IPS-NIHi11 (cell line): Measurements from ENCODE around the gene GPS1.
A peak's percentile ranks its signal among the peaks of the same experiment; 100 is the strongest.

Experiments used
- DNase-seq: peaks from one replicate; pipeline ENCODE4 v3.0.0; 2012; ENCODE audit warnings: mixed read lengths, low spot score

The GPS1 gene

GRCh38 chr17:82051776-82052637 lies at the start of gene GPS1, which contains the start of gene RFNG:
TSS of gene GPS1 (plus strand) at chr17:82051898. CDS start at chr17:82051932, 34 bp downstream.
TSS of gene RFNG (minus strand) at chr17:82051811. CDS start at chr17:82051766, 45 bp downstream.
- DNase-seq = peak; percentile 96

GRCh38 chr17:82003411-82004381 lies 48.0 kb upstream of the GPS1 start:
- peak; percentile 63 for DNase-seq

GRCh38 chr17:82004517-82005455 lies 46.9 kb upstream of the GPS1 start:
- DNase-seq = no peak

- no peak for DNase-seq
Measured at GRCh38 chr17:82005701-82006348, 45.9 kb upstream of the GPS1 start.

- no peak for DNase-seq
Measured at GRCh38 chr17:82006468-82007227, 45.0 kb upstream of the GPS1 start.

- DNase-seq = no peak
Measured at GRCh38 chr17:82007228-82007494, 44.5 kb upstream of the GPS1 start.

GRCh38 chr17:82007495-82008257 lies 44.0 kb upstream of the GPS1 start:
- no peak for DNase-seq

GRCh38 chr17:82008258-82008940 lies 43.3 kb upstream of the GPS1 start:
- no peak for DNase-seq

- no peak for DNase-seq
Measured at GRCh38 chr17:82008941-82009405, 42.7 kb upstream of the GPS1 start.

- DNase-seq = no peak
Measured at GRCh38 chr17:82009413-82009812, 42.3 kb upstream of the GPS1 start.

GRCh38 chr17:82010575-82011525 lies 40.8 kb upstream of the GPS1 start:
- peak; percentile 27 for DNase-seq

GRCh38 chr17:82011617-82012187 lies 40.0 kb upstream of the GPS1 start:
- no peak for DNase-seq

GRCh38 chr17:82012261-82012639 lies 39.4 kb upstream of the GPS1 start:
- no peak for DNase-seq

- peak; percentile 20 for DNase-seq
Measured at GRCh38 chr17:82012640-82013295, 38.9 kb upstream of the GPS1 start.

- peak; percentile 35 for DNase-seq
Measured at GRCh38 chr17:82013341-82013740, 38.4 kb upstream of the GPS1 start.

- DNase-seq = peak; percentile 12
Measured at GRCh38 chr17:82013772-82014321, 37.9 kb upstream of the GPS1 start.

GRCh38 chr17:82014432-82014831 lies 37.3 kb upstream of the GPS1 start:
- DNase-seq = peak; percentile 14
